Esophagus (tissue), 2 donors: Measurements from ENCODE around the gene KAT2A. TPM values are rescaled to one million over a fixed set of nuclear protein-coding genes. Genes with fewer than 3 reads are reported as not detected.

ENCODE experiments used
- H3K27ac ChIP-seq, 2 donors: one replicate each; pipeline ENCODE4 v1.5.1; 2013; ENCODE audit warnings: low read depth in 2 of 2, mild to moderate bottlenecking in 2 of 2, inconsistent platforms in 1 of 2, low read length in 1 of 2, moderate library complexity in 1 of 2
- H3K27me3 ChIP-seq, 2 donors: one replicate each; pipeline ENCODE4 v1.6.1; 2013; ENCODE audit warnings: low read length in 2 of 2, control low read depth in 1 of 2, mild to moderate bottlenecking in 1 of 2; ENCODE audit not compliant: insufficient read depth in 2 of 2, control insufficient read depth in 1 of 2
- H3K36me3 ChIP-seq, 2 donors: one replicate each; pipeline ENCODE4 v1.6.1; 2013; ENCODE audit warnings: low read length in 1 of 2; ENCODE audit not compliant: control insufficient read depth in 2 of 2, insufficient read depth in 2 of 2
- H3K4me1 ChIP-seq, 2 donors: one replicate each; pipeline ENCODE4 v1.6.1; 2013; ENCODE audit warnings: low read length in 1 of 2; ENCODE audit not compliant: control insufficient read depth in 2 of 2, insufficient read depth in 2 of 2
- H3K4me3 ChIP-seq, 2 donors: one replicate each; pipeline ENCODE4 v1.5.1; 2013; ENCODE audit warnings: low read length in 2 of 2, mild to moderate bottlenecking in 2 of 2, low read depth in 1 of 2, moderate library complexity in 1 of 2
- H3K9me3 ChIP-seq, 2 donors: one replicate each; pipeline ENCODE4 v1.6.1; 2013; ENCODE audit warnings: mild to moderate bottlenecking in 2 of 2, low read depth in 1 of 2, low read length in 1 of 2, moderate library complexity in 1 of 2; ENCODE audit not compliant: control insufficient read depth in 2 of 2, insufficient read depth in 1 of 2
- WGBS, 2 donors: extraction: QIAGEN DNeasy Blood & Tissue Kit; methylation state at CpG; one replicate each; pipeline ENCODE4 v1.1.7; 2013; 5-methylcytosine and 5-hydroxymethylcytosine counted together
- polyA plus RNA-seq, 2 donors: library from polyadenylated mRNA; stranded (reverse); fragments of 200-250 nt; gene quantifications; one replicate each; pipeline ENCODE4 v1.2.3, GENCODE V29; 2013
- donor health status: healthy with polysubstance abuse.
- donor health status: Bipolar disorder and iron deficiency.

KAT2A gene
- polyA plus RNA-seq, 2 donors, result 34.2 to 86.6 TPM

DNA sequence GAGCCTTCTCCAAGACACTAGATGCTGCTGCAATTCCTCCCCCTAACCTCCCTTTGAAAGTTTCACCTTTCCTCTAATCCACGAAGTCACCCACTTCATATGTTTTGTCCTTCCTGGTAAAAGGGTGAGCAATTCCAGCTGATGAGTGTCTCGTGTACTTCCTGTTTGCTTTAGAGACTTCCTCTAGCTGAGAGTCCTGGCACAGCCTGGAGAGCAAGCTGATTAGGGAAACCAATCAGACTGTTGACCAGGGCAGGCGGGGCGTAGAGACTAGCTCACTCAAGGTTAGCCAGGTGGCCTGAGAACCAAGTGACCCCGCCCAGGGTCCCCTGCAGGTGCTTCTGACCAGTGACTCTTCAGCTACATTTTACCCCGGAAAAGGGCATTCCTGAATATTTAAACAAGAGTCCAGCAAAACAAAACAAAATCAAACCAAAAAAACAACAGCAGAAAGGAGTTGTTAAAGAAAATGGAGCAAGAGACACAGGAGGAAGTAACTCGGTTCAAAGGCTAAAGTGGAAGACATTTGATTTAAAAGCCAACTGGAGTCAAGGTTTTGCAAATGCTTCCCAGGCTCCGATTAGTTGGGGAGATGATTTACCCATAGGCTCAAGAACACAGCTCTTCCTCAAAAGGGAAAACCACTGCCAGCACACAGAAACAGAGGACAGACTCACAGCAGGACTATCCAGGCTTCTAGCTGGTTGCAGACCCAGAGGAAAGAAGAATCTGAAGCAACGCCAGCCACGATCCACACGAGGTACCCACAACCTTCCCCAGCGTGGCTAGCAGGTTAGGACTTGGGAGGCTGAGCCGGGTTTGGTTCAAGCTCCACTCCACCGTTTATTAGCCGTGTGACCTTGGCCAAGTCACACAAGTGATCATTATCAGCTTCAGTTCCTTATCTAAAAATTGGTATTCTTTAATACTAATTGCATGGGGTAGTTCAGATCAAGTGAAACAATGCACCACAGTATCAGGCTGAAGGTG is 14.8 kb upstream of the KAT2A start:
- Histone ChIP-seq H3K4me3 (no peak overlapping the region), H3K4me1 (peaks cover 3 to 19% of the 10 kb centered on the region in 2 donors), H3K27me3 (no peaks in the 10 kb centered on the region), H3K9me3 (no peaks in the 10 kb centered on the region), H3K27ac (peak overlapping the region; percentile 61 to 82), H3K36me3 (no peaks in the 10 kb centered on the region)
- WGBS, 2 donors, result 50 to 64% methylated on average over 15 of the region's 15 CpGs

DNA sequence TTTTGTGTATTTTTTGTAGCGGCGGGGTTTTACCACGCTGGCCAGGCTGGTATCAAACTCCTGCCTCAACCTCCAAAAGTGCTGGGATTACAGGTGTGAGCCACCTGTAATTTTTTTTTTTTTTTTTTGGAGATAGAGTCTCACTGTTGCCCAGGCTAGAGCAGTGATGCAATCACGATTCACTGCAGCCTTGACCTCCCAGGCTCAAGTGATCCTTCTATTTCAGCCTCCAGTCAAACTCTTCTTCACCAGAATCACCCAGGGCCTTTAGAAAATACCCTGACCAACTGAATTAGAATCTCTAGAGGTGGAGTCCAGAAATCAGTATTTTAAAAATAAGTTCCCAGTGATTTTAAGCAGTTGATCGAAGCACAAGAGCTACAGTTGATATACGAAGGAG is 14.0 kb upstream of the KAT2A start:
- H3K27me3 ChIP-seq, result no peaks in the 10 kb centered on the region
- H3K27ac ChIP-seq, result peak overlapping the region; percentile 52 to 82
- peaks cover 0 to 5% of the 10 kb centered on the region in 2 donors for H3K36me3 ChIP-seq
- no peak overlapping the region for H3K4me3 ChIP-seq
- peaks cover 3 to 19% of the 10 kb centered on the region in 2 donors for H3K4me1 ChIP-seq
- WGBS, 2 donors, result 78 to 88% methylated on average over 6 of the region's 6 CpGs
- H3K9me3 ChIP-seq, result no peaks in the 10 kb centered on the region

DNA sequence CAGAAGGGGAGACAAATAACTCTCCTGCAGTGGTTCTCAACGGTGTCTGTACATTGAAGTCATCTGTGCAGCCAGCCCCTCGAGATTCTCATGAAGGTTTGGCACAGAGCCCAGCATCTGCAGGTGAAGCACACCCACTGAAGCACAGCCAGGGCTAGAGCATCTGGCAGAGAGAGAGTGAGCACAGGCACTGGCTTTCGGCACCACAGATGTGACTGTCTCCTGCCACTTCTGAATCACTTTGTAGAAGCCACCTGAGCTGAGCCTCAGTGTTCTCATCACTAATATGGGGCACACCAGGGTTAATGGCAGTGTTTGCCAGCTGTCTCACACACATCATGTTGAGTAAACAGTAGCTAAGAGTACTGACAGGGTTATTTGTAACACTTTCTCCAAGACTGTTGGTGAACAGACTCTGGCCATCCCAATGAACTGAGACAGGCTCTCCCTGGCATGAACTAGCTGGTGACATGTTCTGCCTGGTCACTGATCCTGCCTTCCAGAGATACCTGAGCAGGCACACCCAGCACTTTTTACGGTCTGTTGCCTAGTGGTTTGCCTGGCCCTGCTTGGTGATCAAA is 12.4 kb upstream of the KAT2A start:
- Histone ChIP-seq H3K4me3 (no peak overlapping the region), H3K4me1 (peaks cover 0 to 11% of the 10 kb centered on the region in 2 donors), H3K36me3 (peaks cover 4 to 20% of the 10 kb centered on the region in 2 donors), H3K27ac (peak overlapping the region; percentile 19 to 73), H3K9me3 (no peaks in the 10 kb centered on the region), H3K27me3 (no peaks in the 10 kb centered on the region)
- WGBS, 2 donors, result 19 to 31% methylated on average over 4 of the region's 4 CpGs

DNA sequence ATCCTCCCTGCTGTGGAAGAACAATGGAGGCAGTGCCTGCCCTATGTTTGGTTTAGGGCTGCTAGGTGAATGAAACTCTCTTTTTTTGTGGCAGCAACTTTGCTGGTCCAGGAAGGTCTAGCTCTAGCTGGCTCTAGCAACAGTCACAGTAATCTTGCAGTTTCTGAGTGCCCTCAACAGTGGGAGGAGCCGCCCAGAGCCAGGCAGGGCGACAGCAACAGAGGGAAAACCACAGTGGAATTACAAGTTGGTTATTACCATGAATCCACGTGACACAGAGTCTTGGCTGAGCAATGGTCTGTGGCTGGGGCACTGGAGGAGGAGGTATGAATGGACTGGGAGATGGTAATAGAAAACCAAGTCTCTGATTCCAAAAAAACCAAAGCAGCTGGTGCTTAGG is 11.8 kb upstream of the KAT2A start:
- Histone ChIP-seq H3K27ac (peak overlapping the region; percentile 1 to 73), H3K36me3 (peaks cover 10 to 27% of the 10 kb centered on the region in 2 donors), H3K27me3 (no peaks in the 10 kb centered on the region), H3K4me1 (peaks cover 0 to 11% of the 10 kb centered on the region in 2 donors), H3K9me3 (no peaks in the 10 kb centered on the region), H3K4me3 (no peak overlapping the region)
- 27 to 44% methylated on average over 3 of the region's 3 CpGs for WGBS, 2 donors

DNA sequence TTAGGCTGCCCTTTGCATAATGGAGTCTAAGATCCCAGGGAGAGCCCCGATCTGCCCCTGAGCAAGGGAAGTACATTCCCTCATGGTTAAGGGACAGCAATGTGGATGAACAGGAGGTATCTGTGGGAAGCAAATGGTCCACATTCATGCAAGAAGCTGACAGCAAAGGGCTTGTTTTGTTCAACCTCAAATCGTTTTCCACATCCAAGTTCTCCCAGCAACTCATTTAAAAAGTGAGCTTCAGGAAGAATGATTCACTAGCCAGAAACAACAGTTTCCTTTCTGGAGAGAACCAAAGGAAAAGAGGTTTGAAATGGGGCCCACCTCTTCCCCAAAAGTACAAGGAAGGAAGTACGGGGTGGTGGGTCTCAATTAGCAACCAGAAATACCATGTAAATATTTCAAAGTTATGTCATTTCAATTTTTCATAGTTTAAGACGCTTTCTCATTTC is 10.8 kb upstream of the KAT2A start:
- Histone ChIP-seq H3K4me3 (no peak overlapping the region), H3K4me1 (peaks cover 0 to 11% of the 10 kb centered on the region in 2 donors), H3K36me3 (peaks cover 11 to 28% of the 10 kb centered on the region in 2 donors), H3K27me3 (no peaks in the 10 kb centered on the region), H3K27ac (no peak overlapping the region), H3K9me3 (no peaks in the 10 kb centered on the region)
- 55 to 64% methylated on average over 4 of the region's 4 CpGs for whole genome bisulfite sequencing, 2 donors

DNA sequence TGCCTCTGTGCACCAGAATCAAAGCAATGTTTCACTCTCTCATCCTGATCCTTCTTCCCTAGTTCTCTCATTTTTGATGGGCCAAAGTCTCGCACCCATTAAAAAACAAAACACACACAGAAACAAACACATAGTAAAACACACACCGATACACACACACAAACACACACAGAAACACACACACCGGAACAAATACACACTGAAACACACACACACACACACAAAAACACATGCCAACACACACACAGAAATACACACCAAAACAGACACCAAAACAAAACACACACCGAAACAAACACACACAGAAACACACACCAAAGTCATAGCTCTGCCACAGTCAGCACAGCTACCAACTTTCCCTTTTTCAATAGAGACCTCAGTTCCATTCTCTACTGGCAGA is 10.1 kb upstream of the KAT2A start:
- Histone ChIP-seq H3K27me3 (no peaks in the 10 kb centered on the region), H3K4me3 (no peak overlapping the region), H3K9me3 (no peaks in the 10 kb centered on the region), H3K27ac (no peak overlapping the region), H3K36me3 (peaks cover 15 to 33% of the 10 kb centered on the region in 2 donors), H3K4me1 (peaks cover 0 to 11% of the 10 kb centered on the region in 2 donors)
- 88 to 93% methylated on average over 4 of the region's 4 CpGs for WGBS, 2 donors

DNA sequence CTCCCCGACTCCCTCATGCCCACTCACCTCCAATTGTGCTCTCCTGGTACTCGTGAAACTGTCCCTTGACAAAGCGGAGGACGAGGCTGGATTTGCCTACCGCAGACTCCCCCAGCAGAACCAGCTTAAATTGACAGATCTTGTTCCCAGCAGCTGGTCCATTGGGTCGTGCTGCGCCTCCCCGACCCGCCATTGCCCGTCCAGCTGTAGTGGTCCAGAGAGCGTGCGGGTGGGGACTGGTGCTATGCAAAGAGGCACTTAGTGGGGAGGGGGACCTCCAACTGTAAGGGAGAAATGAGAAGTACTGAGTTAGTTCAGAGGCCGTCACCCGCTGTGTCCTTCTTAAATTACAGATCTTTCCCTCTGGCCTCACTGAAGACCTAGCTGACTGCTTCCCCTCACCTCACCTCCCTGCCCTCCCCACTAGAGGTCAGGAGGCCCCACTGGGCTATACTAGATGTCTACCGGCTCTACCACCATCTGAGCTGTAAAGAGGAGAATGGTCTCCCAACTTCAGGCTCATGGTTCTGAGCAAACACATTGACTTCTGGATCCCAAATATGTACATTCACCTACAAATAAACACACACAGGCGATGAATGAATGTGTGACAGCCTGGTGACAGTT is 9.3 kb upstream of the KAT2A start:
- Histone ChIP-seq H3K36me3 (peaks cover 19 to 38% of the 10 kb centered on the region in 2 donors), H3K27ac (no peak overlapping the region), H3K4me3 (no peak overlapping the region), H3K4me1 (peaks cover 0 to 11% of the 10 kb centered on the region in 2 donors), H3K27me3 (no peaks in the 10 kb centered on the region), H3K9me3 (no peaks in the 10 kb centered on the region)
- WGBS, 2 donors, result 91 to 94% methylated on average over 16 of the region's 16 CpGs

DNA sequence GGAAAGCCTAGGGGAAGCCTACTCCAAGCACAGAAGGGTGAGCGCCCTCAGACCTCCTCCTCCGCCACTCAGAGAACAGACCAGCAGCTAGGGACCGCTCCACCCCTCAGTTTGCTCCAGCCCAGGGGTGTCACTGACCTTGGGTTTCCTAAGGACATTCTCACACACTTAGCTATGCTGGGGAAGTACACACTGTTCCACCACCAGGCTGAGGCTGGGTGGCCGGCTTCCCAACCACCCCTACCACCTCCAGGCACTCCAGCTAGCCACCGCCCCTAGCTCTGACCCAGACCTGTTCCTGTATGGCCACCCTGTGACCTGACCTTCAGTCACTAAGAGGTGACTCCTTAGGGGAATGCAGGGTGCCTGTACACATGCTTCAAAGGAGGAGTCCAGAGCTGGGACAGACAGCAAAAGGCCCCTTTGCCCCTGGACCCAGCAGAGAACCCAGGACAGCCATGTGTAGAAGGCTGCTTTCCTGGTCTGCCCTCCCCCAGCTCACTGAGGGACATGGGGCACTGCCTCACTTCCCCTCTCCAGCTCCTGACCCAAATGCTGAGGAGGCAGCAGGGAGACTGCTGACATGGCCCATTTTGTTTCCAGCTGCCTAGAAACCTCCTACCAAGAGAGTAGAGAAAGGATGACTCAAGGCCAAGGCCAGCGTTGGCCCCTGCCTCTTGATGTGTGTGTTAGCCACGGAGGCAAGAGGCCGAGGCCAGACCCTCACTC is 8.1 kb upstream of the KAT2A start:
- peaks cover 19 to 42% of the 10 kb centered on the region in 2 donors for H3K36me3 ChIP-seq
- 88 to 89% methylated on average over 7 to 8 of the region's 8 CpGs for WGBS, 2 donors
- no peaks in the 10 kb centered on the region for H3K9me3 ChIP-seq
- no peaks in the 10 kb centered on the region for H3K27me3 ChIP-seq
- H3K4me3 ChIP-seq, result no peak overlapping the region
- H3K27ac ChIP-seq, result peak overlapping the region in 1 of 2 donors; percentile 20
- peaks cover 0 to 11% of the 10 kb centered on the region in 2 donors for H3K4me1 ChIP-seq

DNA sequence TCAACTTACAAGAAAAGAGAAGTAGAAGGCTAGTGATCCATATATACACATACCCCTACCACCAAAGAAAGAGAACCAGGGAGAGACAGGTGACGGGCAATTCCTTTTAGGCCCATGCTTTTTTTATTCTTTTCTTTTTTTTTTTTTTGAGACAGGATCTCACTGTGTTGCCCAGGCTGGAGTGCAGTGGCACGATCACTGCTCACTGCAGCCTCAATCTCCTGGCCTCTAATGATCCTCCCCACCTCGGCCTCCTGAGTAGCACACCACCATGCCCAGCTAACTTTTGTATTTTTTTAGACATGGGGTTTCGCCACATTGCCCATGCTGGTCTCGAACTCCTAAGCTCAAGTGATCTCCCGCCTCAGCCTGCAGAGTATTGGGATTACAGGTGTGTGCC is 6.2 kb upstream of the KAT2A start:
- Histone ChIP-seq H3K4me1 (peaks cover 0 to 6% of the 10 kb centered on the region in 2 donors), H3K9me3 (no peaks in the 10 kb centered on the region), H3K36me3 (peaks cover 19 to 44% of the 10 kb centered on the region in 2 donors), H3K27me3 (no peaks in the 10 kb centered on the region), H3K4me3 (no peak overlapping the region), H3K27ac (no peak overlapping the region)
- 92 to 96% methylated on average over 6 of the region's 6 CpGs for WGBS, 2 donors
